Activated CD4-positive, alpha-beta T cell treated with anti-CD3 and anti-CD28 coated beads, Interleukin-2, amount 50 U/mL, for 4 hours (primary cell): ENCODE data around the gene CCNI.

Experiments used
- DNase-seq, 2 experiments: peaks; one replicate each; pipeline ENCODE4 v3.0.0-alpha.2; 2020

CCNI gene

GRCh38 chr4:77001907-77002306, 73.9 kb downstream of the CCNI start:
- DNase-seq = no peak

GRCh38 chr4:76998251-76998901, 77.4 kb downstream of the CCNI start:
- no peak for DNase-seq

GRCh38 chr4:76997532-76997931, 78.3 kb downstream of the CCNI start:
- DNase-seq = no peak
